HG03457 (cell line): ENCODE results near the gene TNNC1.

Source experiments
- ATAC-seq: cut with Tn5 transposase; IDR thresholded peaks from one replicate; pipeline ENCODE4 v1.9.1; 2021; ENCODE audit warnings: moderate number of reproducible peaks; ENCODE audit not compliant: unreplicated experiment

The TNNC1 gene

GRCh38 chr3:52458770-52459545, 5.1 kb upstream of the TNNC1 start:
- no peak for ATAC-seq

GRCh38 chr3:52458031-52458760, 4.4 kb upstream of the TNNC1 start:
- no peak for ATAC-seq

GRCh38 chr3:52456800-52457183, 3.0 kb upstream of the TNNC1 start:
- no peak for ATAC-seq

DNA sequence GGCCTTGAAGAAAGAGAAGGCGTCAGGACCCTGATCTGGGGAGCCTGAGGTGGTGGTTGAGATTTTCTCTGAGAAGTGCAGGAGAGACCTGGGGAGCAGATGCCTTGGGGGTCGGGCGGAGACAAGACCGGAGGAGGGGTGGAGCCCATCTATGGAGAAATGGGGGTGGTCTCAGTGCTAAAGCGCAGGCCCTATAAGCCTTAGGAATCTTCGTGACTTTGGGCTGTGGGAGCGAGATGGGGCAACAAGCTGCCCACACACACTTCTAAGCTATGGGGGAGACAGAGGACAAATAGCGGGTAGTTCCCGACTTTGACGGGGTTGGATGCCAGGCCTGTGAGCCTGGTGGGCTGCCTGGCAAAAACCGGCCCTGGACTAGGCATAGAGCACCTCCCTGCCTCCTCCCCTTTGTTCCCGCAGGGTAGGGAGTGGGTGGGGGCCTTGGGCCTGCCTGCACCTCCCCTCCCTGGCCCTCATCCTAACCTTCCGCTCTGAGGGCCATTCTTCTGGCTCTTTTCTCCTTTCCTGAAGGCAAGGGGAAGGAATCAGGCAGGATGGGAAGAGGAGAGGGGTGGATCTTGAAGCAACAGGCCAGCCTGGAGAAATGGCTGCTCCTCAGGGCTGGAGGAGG, 2.4 kb upstream of the TNNC1 start:
- no peak for ATAC-seq

DNA sequence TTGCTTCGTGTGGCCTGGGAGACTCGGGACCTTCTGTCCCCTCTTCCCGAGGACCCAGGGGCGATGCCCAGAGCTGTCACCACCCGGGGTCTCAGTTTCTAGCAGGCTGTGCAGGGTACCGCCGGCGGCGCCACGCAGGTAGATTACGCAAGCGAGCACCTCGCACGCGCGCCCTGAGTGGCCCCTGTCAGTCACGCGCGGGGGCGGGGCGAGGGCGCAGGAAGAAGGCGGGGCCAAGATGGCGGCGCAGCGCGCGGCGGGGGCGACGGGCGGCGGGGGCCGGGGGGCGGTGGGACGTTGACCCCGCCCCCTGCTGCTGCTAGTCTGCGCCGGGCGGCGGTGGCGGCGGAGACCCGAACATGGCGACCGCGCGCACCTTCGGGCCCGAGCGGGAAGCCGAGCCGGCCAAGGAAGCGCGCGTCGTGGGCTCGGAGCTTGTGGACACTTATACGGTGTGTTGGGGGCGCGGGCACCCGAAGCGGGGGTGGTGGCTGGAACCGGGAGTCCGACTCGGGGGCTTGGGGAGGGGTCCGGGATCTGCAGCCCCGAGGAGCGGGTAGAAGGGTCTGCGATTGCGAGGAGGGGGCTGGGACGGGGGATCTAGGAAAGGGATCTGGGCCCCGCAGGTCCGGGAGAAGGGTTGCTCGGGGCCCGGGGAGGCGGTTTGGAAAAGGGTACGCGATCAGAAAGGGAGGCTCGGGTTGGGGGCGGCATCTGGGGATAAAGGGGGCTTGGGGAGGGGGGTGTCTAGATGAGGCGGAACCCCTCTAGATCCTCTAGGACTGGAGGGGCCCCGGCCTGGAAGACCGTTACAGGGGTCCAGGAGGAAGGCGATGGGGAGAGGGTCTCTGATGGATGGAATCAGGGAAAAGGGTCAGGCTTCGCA, 1.7 kb upstream of the TNNC1 start, which contains the start of gene NISCH:
NISCH (plus strand) TSS at position 322 of the 886 bp plus-strand sequence; CDS start at position 360, 38 bp downstream.
- peak; percentile 70 for ATAC-seq

DNA sequence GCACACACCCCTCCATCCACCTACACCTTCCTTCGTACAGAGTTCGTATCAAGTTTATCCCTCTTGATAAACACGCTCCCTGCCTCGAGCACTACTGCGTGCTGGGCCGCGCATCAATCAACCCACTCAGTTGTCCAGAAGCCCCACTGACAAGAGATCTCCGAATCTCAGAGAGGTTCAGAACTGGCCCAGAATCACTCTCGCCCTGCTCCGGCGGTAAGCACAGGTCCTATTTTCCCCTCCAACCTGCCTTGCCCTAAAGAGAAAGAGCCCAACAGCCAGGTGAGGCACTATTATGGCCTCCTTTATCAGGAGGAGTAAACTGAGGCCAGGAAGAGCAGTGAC, 1.1 kb upstream of the TNNC1 start:
- no peak for ATAC-seq

DNA sequence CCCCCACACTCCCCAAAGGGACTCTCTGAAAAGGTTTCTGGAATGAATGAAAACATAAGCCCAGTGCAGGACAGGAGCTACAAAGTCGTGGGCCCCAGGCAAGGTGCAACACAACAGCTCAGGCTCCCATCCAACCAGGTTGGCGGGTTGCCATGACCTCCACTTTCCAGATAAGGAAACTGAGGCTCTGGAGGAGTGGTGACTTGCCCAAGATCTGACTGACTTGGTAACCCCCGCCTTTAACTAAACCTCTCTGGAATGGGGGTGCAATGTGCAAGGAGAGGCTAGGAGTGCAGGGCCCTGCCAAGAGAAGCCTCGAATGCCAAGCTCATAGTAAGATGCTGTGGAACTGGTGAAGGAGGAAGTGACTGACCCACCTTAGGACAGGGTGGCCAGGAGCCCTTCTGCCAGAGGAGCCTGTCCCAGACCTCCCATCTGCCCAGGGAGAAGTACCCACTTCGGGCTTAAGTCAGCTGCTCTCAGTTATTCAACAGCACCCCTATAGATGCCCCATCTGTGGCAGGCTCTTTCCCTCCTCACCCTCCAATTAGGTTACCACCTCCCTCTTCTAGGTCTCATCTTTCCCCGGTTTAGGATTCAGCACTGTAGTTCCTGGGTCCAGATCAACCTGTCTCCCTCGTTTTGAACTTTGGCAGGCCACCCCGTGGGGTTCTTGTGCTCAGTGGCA, 553 bp upstream of the TNNC1 start:
- no peak for ATAC-seq

- ATAC-seq: no peak
Measured at GRCh38 chr3:52452570-52453221, 1.1 kb downstream of the TNNC1 start.

GRCh38 chr3:52452126-52452525, 1.7 kb downstream of the TNNC1 start:
- no peak for ATAC-seq

- ATAC-seq: no peak
Measured at GRCh38 chr3:52451237-52452083, 2.4 kb downstream of the TNNC1 start.

DNA sequence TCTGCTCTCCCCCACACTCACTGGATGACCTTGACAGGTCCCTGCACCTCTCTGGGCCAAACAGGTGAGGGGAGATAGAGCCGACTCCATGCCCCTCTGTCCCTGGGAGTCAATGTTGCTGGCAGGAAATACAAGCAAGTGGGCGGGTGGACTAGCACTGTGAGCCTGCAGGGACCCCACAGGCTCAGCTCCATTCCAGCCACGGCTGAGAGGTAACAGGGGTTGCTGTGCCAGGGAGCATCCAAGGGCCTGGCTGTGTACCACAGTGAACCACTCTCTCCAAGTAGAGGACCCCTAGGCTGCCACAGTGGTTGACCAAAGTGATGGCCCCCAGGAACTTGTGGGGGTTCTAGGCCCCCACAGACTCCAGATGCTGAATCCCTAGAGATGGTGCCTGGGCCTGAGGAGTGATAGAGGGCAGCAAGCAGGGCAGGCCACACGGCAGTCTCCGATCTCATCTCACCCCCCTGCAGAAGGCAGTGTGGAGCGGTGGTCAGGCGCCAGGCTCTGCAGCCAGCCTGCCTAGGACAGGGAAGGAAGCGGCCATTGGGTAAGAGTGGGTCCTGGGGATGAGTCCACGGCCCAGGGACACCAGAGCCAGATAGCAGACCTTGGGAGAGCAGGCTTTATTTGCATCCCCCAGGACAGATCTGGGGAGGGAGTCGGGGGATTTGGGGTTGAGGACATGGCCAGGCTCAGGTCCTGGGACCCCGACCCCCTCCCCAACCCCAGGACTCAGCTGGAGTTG, 3.2 kb downstream of the TNNC1 start:
- no peak for ATAC-seq

GRCh38 chr3:52447512-52448355, 6.1 kb downstream of the TNNC1 start:
- no peak for ATAC-seq

DNA sequence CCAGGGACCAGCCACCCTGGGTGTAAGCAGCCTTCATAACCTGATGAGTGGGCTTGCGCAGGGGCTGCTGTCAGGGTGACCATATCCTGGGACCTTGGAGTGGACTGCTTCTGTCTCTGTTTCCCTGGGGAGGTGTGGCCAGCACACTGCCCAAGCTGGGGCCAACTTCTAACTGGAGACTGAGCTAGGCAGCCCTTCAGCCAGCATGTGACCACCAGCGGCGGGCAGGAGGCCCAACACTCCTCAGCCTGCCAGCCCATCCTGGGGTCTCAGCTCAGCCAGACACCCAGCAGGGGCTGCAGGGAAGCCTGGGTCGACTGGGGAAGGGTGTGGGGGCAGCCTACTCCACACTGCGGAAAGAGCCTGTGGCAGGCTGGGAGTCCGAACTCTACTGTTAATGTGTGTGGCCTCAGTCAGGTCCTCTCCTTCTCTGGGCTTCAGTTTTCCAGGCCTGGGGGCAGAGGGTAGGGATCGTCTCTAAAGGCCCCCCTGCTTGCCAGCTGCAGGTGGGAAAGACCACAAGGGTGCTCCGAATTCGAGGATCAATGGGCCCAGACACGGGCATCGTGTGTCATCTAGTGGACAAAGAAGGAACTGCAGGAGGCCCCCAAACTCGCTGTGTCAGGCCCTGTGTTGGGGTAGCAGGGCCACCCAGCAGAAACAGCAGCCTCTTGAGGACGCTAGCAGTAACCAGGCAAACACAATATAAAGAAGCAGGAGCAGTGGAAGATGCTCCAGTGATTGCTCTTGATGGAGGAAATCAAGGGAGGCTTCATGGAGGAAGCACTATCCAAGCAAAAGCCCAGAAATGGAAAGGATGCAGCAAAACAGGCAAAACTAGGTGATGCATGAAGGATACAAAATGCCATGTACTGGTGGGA, 7.0 kb downstream of the TNNC1 start:
- no peak for ATAC-seq

DNA sequence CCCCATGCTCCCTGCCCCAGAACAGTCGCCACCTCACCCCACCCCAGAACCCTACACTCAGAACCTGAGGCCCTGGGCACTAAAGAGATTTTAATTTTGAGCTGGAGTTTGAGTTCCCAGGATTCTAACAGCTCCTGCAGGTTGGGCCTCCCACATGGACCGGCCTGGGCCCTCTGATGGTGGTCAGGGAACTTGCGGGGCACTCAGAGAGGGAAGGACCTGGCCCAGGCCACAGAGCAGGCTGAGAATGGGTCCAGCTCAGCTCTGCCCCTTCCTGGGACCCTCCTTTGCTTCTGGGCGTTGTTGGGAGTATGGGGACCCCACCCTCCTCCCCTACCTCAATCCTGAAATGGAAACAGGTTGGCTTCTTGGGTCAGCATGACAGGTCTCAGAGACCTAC, 7.8 kb downstream of the TNNC1 start:
- ATAC-seq: no peak

DNA sequence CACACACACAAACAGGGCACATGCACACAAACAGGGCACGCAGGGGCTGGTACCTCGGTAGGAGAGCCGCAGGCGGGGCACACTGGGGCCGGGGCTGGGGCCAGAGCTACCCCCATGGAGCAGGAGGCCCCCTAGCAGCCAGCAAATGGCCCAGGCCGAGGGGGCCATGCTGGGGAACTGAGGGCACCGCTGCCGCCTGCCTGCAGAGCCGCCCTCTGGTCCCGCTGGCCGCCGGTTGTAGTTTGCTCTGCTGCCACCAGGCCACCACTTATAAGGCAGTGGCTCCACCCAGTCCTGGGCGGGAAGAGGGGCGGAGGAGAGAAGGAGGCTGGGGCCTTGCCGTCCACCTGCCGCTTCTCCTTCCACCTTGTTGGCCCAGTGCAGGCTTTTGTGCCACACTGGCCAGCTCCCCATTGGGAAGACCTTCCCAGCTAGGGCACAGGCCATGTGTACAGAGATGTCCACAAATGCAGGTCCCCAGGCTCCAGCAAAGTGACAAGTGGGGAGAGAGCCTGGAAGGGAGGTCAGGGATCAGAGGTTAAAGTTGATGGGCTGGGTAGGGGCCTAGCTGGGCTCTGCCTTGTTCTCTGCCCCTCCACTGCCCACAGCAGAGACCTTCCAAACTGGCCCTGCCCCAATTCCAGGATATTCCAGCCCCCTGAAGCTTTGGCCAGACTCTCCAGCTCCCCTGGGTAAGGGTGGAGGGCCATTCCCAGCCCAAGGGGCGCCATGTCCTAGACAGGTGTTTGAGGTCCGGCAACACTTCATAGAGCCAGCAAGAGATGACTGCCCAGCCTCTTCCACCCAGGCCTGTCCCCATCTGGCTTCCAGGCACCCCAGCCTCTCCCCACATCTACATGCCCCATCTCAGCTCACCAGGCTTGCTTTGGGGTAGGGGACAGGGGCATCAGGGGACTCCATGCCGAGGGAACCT, 8.7 kb downstream of the TNNC1 start, which contains the start of gene SEMA3G:
SEMA3G (minus strand) TSS at position 244 of the 934 bp plus-strand sequence; CDS start at position 168, 76 bp downstream.
- peak; percentile 62 for ATAC-seq
